Large intestine (tissue), 3 donors: Measurements from ENCODE around the gene ATF6. TPM values are rescaled to one million over a fixed set of nuclear protein-coding genes. Genes with fewer than 3 reads are reported as not detected.

Source experiments
- DNase-seq, 2 donors: peaks; one replicate each; pipeline versions ENCODE4 v3.0.0 to v3.0.0-alpha.2; 2013
- H3K27ac ChIP-seq: one replicate; pipeline ENCODE4 v1.5.1; 2013; ENCODE audit warnings: low read length
- H3K27me3 ChIP-seq: 2 replicates; pipeline ENCODE4 v1.6.1; 2013; ENCODE audit warnings: low read length; ENCODE audit not compliant: control insufficient read depth, insufficient read depth
- H3K36me3 ChIP-seq: 2 replicates; pipeline ENCODE4 v1.6.1; 2013; ENCODE audit warnings: low read length; ENCODE audit not compliant: control insufficient read depth, insufficient read depth
- H3K4me1 ChIP-seq: one replicate; pipeline ENCODE4 v1.6.1; 2013; ENCODE audit warnings: low read length; ENCODE audit not compliant: control insufficient read depth, insufficient read depth
- H3K4me3 ChIP-seq: one replicate; pipeline ENCODE4 v1.5.1; 2013; ENCODE audit warnings: low read length
- H3K9me3 ChIP-seq: one replicate; pipeline ENCODE4 v1.6.1; 2013; ENCODE audit warnings: mild to moderate bottlenecking, low read depth, low read length, moderate library complexity; ENCODE audit not compliant: control insufficient read depth
- WGBS: methylation state at CpG from one replicate; pipeline ENCODE4 v1.1.5; 2013; ENCODE audit warnings: low lambda C conversion rate; ENCODE audit not compliant: insufficient coverage; 5-methylcytosine and 5-hydroxymethylcytosine counted together
- polyA plus RNA-seq: library from polyadenylated mRNA; unstranded; fragments of 120-200 nt; gene quantifications from one replicate; pipeline ENCODE4 v1.2.1, GENCODE V29; 2013

Gene ATF6
- polyA plus RNA-seq, 1 donor = 19.6 TPM

DNA sequence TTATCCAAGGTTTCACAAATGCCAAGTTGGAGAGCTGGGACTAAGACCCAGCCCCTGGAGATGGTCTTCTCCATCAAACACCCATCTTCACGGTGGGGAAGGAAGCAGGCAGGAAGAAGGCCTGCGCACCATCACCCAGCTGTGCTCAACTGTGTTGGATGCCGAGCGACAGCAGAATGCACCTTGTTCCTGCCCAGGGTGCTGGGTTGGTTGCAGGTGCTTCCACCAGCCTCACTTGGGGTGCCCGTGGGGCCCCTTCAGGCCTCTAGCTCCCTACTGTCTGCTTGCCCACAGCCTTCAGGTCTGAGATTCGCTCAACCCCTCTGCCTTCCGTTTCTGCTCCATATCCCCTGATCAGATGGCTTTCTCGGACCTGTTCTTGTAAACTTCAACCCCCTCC lies 215.0 kb downstream of the ATF6 start:
- Histone ChIP-seq H3K27ac (no peak overlapping the region), H3K36me3 (no peaks in the 10 kb centered on the region), H3K4me1 (no peaks in the 10 kb centered on the region), H3K4me3 (no peak overlapping the region), H3K27me3 (no peaks in the 10 kb centered on the region), H3K9me3 (no peaks in the 10 kb centered on the region)
- DNase-seq = no peak
- no CpG with 5 or more reads among the region's 8 CpGs for WGBS

DNA sequence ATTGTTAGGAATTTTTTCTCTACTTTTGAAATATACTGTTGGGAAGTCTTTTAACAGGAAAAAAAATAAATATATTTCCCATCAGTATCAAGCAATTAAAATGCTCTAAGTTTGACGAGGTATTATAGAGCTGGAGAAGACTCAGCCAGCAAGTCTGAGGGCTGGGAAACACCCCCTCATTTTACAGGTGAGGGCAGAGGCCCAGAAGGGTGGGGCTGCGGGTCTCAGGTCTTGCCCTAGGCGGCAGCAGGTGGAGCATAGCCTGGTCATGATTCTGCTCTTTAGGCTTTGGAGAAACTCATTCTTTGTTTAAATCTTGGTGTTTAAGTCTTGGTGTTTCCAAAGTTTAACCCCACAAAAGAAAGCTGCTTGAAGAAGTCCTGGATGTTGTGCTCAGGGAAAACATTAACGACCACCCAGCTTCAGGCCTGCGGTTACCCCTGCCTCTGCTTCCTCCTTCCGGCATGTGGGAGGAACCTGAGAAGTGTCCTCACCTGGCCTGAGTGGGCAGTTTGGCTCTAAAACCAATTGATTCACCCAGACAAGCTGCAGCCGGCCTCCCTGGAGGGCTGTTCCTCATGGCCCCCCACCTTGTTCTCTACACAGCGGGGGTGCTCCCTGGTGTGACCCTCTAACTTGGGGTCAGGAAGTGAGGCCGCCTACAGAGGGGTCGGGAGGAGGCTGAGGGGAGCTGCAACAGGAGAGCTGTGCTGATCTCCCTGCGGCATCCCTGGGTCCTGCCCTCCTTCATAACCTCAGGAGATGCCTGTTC lies 215.8 kb downstream of the ATF6 start:
- H3K9me3 ChIP-seq = no peaks in the 10 kb centered on the region
- H3K4me3 ChIP-seq = no peak overlapping the region
- WGBS = 80% methylated on average over 1 of the region's 11 CpGs
- no peak for DNase-seq
- H3K36me3 ChIP-seq = no peaks in the 10 kb centered on the region
- no peaks in the 10 kb centered on the region for H3K4me1 ChIP-seq
- H3K27me3 ChIP-seq = no peaks in the 10 kb centered on the region
- H3K27ac ChIP-seq = no peak overlapping the region

DNA sequence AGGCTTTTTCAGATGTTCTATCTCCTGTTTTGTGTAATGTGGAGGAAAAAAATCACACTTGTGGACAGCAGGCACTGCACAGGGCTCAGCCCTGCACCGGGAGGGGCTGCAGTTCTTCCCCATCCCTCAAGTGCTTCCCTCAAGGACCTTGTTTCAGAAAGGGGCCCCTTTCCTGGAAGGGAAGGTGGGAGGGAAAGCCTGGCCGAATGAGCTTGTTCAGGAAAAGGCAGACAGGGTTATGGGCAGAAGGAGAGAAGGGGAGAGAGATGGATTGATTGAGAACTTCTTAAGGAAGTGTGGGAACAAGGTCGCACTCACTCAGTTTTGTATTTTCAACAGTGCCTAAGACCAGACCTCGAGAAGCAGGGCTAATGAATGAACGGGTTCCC lies 216.4 kb downstream of the ATF6 start:
- H3K36me3 ChIP-seq = no peaks in the 10 kb centered on the region
- no peaks in the 10 kb centered on the region for H3K27me3 ChIP-seq
- H3K9me3 ChIP-seq = no peaks in the 10 kb centered on the region
- DNase-seq = no peak
- H3K4me1 ChIP-seq = no peaks in the 10 kb centered on the region
- H3K27ac ChIP-seq = no peak overlapping the region
- WGBS = no CpG with 5 or more reads among the region's 5 CpGs
- H3K4me3 ChIP-seq = no peak overlapping the region

DNA sequence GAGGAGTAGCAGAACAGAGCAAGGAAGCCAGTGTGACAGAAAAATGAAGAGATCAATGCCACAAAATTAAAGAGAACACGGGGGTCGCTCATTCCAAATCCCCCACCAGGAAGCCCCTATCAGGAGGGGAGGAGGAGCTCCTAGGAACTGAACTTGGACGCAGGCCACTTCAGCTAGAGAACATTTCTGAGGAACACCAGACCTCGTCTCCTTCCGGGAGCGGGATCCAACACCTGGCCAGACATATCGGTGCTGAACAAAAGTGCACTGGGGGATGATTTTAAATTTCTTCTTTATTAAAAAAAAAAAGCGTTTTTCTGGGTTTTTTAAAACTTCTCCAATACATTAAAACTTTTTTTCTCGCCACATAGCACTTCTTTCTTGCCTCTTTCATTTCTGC lies 216.8 kb downstream of the ATF6 start:
- H3K4me1 ChIP-seq = no peaks in the 10 kb centered on the region
- DNase-seq = no peak
- H3K9me3 ChIP-seq = no peaks in the 10 kb centered on the region
- no peak overlapping the region for H3K27ac ChIP-seq
- H3K36me3 ChIP-seq = no peaks in the 10 kb centered on the region
- H3K27me3 ChIP-seq = no peaks in the 10 kb centered on the region
- no peak overlapping the region for H3K4me3 ChIP-seq
- WGBS = 83% methylated on average over 2 of the region's 9 CpGs

DNA sequence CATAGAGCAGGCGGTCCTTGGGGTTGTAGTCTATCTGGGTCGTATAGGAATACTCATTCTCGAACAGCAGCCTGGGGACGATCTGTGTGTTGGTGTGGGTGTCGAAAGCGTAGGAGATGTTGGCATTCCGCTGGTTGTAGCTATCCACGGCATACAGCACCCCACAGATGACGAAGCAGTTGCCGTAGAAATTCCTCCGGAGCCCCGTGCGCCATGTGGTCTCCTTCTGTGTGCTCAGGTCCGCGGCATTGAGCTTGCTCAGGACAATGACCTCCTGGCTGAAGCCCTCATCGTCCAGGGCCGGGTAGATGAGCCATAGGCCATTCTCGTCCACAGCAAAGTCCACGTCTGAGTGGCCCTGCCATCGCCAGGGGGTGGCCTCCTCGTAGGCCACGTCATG lies 217.6 kb downstream of the ATF6 start:
- no peaks in the 10 kb centered on the region for H3K4me1 ChIP-seq
- no peak for DNase-seq
- WGBS = no CpG with 5 or more reads among the region's 22 CpGs
- H3K27ac ChIP-seq = no peak overlapping the region
- H3K9me3 ChIP-seq = no peaks in the 10 kb centered on the region
- H3K27me3 ChIP-seq = no peaks in the 10 kb centered on the region
- no peaks in the 10 kb centered on the region for H3K36me3 ChIP-seq
- H3K4me3 ChIP-seq = no peak overlapping the region

DNA sequence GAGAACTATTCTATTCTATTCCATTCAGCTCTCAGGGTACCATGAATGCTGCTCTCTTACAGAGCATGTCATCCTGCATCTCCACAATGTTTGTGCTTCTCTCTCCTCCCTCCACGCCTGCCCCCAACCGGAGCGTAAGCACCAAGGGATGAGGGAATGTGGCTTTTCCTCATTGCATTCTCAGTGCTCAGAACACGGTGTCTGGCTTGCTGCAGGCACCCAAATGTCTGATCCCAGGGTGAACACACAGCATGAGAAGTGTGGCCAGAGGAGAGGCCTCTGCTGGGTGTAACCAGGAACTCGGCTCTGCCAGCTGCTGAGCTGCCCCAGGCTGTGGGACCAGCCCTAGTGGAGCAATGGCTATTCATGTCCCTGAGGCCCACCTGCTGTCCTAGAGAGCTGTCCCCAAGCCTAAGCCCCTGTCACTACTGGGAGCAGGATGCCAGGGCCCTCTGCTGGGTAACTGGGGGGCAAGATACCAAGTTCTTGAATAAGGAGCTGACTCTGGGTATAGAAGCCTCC lies 219.2 kb downstream of the ATF6 start:
- Histone ChIP-seq H3K4me3 (no peak overlapping the region), H3K27ac (no peak overlapping the region), H3K27me3 (no peaks in the 10 kb centered on the region)

DNA sequence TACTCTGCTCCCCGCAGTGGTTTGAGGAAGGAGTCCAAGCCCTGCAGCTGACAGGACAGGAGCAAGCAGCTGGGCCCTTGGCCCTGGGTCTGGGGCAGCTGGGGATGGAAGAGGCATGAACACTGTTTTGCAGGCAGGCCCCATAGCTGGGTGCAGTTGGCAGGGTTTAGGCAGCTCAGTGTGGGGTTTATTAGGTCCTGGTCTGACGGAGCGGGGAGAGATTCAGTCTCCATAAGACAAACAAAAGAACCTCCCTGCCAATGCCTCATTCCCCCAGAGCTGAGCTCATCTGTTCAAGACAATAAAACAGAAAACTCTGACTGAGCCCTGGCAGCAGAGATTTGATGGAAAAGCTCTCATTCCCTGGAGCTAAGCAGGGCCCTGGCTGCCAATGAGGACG lies 220.2 kb downstream of the ATF6 start:
- H3K27ac ChIP-seq = no peak overlapping the region
- H3K9me3 ChIP-seq = no peaks in the 10 kb centered on the region
- no CpG with 5 or more reads among the region's 4 CpGs for WGBS
- no peak overlapping the region for H3K4me3 ChIP-seq
- H3K4me1 ChIP-seq = no peaks in the 10 kb centered on the region
- no peaks in the 10 kb centered on the region for H3K36me3 ChIP-seq
- DNase-seq = no peak
- H3K27me3 ChIP-seq = no peaks in the 10 kb centered on the region

More for the DNA sequence above, 219.2 kb downstream of the ATF6 start:
- no CpG with 5 or more reads among the region's 5 CpGs for WGBS
- no peaks in the 10 kb centered on the region for H3K36me3 ChIP-seq
- no peaks in the 10 kb centered on the region for H3K9me3 ChIP-seq
- DNase-seq = no peak
- no peaks in the 10 kb centered on the region for H3K4me1 ChIP-seq

DNA sequence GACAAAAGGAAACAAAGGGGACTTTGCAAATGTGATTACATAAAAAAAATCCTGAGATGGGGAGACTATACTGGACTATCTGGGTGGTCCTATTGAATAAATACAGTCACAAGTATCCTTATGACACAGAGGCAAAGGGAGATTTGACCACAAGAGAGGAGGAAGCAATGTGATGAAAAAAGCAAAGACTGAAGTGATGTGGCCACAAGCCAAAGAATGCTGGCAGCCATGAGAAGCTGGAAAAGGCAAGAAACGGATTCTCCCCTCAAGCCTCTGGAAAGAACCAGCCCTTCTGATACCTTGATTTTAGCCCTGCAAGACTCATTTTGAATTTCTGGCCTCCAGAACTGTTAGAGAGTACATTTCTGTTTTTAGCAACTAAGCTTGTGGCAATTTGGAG lies 221.2 kb downstream of the ATF6 start:
- no peaks in the 10 kb centered on the region for H3K36me3 ChIP-seq
- WGBS = 100% methylated on average over 1 of the region's 1 CpG
- H3K27me3 ChIP-seq = no peaks in the 10 kb centered on the region
- no peak for DNase-seq
- H3K4me1 ChIP-seq = no peaks in the 10 kb centered on the region
- no peak overlapping the region for H3K4me3 ChIP-seq
- H3K27ac ChIP-seq = no peak overlapping the region
- no peaks in the 10 kb centered on the region for H3K9me3 ChIP-seq

DNA sequence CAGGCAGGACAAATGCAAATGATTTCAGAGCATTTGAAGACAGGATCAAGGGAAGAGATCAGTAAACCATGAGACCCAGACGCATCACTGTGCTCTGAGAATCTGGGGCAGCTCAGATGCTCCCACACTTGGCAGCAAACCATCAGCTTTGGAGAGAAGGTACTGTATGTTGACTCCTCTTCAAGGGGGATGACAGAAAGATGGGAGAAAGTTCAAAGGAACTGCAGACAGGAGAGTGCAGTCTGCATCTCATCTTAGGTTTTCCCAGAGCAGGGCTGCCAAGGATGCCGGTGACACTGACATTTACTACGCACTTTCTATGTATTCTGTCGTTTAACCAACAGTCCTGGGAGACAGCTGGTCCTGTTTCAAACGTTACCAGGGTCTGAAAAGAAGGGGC lies 221.8 kb downstream of the ATF6 start:
- Histone ChIP-seq H3K27ac (no peak overlapping the region), H3K27me3 (no peaks in the 10 kb centered on the region), H3K4me3 (no peak overlapping the region), H3K9me3 (no peaks in the 10 kb centered on the region), H3K36me3 (no peaks in the 10 kb centered on the region), H3K4me1 (no peaks in the 10 kb centered on the region)
- DNase-seq = no peak
- WGBS = no CpG with 5 or more reads among the region's 5 CpGs

DNA sequence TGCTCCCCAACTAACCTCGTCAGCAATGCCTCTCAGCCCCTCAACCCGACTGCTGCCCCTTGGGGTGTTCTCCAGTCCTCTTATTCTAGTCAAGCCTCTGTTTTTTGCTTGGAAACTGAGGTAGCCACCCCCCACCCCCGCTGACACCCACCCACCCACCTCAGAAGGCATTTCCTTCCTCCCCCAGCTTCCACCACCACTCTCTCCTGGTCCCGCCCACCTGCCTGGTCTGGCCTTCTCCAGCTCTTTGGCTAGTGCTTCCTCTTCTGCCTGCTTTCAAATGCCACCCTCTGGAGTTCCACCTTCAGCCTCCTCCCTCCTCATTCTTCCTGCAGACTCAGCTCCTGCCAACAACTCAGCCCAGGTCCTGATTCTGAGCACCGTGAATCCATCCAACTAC lies 222.3 kb downstream of the ATF6 start:
- no peaks in the 10 kb centered on the region for H3K9me3 ChIP-seq
- WGBS = 83% methylated on average over 1 of the region's 5 CpGs
- H3K4me1 ChIP-seq = no peaks in the 10 kb centered on the region
- H3K4me3 ChIP-seq = no peak overlapping the region
- DNase-seq = no peak
- no peaks in the 10 kb centered on the region for H3K27me3 ChIP-seq
- H3K36me3 ChIP-seq = peaks cover under 1% of the 10 kb centered on the region
- H3K27ac ChIP-seq = no peak overlapping the region

DNA sequence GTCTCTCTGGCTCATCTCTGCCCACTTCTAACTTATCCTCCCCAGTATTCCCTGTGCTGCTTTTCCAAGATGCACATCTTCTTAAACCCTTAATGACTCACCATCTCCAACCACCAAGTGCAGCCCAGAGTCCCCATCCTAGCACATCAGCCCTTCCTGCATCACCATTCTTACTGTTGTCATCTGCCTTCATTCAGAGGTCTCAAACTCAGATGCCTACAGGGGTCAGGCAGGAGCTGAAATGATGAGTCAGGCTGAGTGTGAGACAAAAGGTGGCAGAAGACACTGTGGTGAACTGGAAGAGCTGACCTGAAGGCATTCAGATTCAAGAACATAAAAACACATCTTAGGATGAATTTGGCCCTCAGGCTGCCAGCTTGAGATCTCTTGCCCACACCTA lies 223.0 kb downstream of the ATF6 start:
- Histone ChIP-seq H3K27me3 (no peaks in the 10 kb centered on the region), H3K36me3 (peaks cover 3% of the 10 kb centered on the region), H3K27ac (no peak overlapping the region), H3K4me1 (no peaks in the 10 kb centered on the region), H3K9me3 (no peaks in the 10 kb centered on the region), H3K4me3 (no peak overlapping the region)
- no peak for DNase-seq
